ENCODE measurements around the gene CPEB3. TPM values are rescaled to one million over a fixed set of nuclear protein-coding genes. Genes with fewer than 3 reads are reported as not detected.

CPEB3 gene
- total and polyA plus RNA-seq, 2 experiments from 2014 or later, result 5.0 to 8.3 TPM

DNA sequence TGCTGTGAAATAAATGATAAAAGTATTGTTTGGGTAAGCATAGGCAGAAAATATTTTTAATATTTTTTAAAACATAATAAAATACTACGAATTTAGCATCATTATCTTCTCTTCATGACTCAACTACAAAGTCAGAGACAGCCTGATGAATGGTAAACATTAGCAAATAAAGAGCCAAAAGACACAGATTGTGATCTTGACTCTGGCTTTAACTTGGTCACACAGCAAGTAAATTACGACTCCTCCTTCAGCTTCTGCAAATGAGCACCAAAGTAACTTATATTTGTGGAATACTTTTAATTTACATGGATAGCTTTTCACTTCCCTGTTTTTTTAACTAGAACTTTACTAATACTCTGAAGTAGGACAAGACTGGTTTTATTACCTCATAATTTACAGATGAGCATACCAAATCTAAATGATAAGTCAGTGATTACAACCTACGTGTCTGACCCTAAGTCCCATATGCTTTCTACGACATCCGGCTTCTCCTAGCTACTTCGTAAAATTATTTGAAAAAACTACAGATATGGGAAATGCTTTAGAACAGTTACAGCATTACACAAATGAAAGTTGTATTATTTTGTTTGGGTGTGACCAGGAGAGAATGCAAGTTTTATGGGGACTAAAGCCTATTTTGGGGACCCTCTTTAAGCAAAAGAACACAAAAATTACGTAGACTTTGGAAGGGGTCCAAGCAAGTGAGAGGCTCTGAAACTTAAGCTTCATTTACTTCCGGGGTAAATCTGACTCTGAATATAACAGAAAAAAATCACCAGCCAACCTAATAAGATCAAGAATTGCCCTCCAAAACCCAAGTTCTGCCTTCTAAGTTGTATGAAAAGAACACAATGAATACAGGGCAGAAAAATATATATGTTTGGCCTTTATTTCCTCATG, 133.8 kb downstream of the CPEB3 start:
- no peak overlapping the region for H3K4me3 ChIP-seq
- no peaks in the 10 kb centered on the region for H3K9me3 ChIP-seq (ENCODE audit: low read depth)
- TF ChIP-seq, protein P1, sequence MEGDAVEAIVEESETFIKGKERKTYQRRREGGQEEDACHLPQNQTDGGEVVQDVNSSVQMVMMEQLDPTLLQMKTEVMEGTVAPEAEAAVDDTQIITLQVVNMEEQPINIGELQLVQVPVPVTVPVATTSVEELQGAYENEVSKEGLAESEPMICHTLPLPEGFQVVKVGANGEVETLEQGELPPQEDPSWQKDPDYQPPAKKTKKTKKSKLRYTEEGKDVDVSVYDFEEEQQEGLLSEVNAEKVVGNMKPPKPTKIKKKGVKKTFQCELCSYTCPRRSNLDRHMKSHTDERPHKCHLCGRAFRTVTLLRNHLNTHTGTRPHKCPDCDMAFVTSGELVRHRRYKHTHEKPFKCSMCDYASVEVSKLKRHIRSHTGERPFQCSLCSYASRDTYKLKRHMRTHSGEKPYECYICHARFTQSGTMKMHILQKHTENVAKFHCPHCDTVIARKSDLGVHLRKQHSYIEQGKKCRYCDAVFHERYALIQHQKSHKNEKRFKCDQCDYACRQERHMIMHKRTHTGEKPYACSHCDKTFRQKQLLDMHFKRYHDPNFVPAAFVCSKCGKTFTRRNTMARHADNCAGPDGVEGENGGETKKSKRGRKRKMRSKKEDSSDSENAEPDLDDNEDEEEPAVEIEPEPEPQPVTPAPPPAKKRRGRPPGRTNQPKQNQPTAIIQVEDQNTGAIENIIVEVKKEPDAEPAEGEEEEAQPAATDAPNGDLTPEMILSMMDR (IDR thresholded peaks at IDR 0.05; ENCODE audit: low read depth, low read length), result no peak
- H3K4me1 ChIP-seq (ENCODE audit: low read depth), result peaks cover 6% of the 10 kb centered on the region
- no peaks in the 10 kb centered on the region for H3K27me3 ChIP-seq
- H3K27ac ChIP-seq, result no peak overlapping the region
- DNase-seq (ENCODE audit: low read depth in 1 of 2, low spot score in 1 of 2), result peak in 1 of 2 donors; percentile 38
- H3K36me3 ChIP-seq, result no peaks in the 10 kb centered on the region

GRCh38 chr10:92150823-92151222, 140.1 kb downstream of the CPEB3 start:
- Histone ChIP-seq H3K4me1 (ENCODE audit: low read depth) (peaks cover 2% of the 10 kb centered on the region), H3K27ac (no peak overlapping the region), H3K4me3 (no peak overlapping the region), H3K27me3 (no peaks in the 10 kb centered on the region), H3K9me3 (ENCODE audit: low read depth) (no peaks in the 10 kb centered on the region), H3K36me3 (no peaks in the 10 kb centered on the region)
- no peak for DNase-seq (ENCODE audit: low read depth in 1 of 2, low spot score in 1 of 2)
- TF ChIP-seq, protein P1 (IDR thresholded peaks at IDR 0.05; ENCODE audit: low read depth, low read length), result no peak

DNA sequence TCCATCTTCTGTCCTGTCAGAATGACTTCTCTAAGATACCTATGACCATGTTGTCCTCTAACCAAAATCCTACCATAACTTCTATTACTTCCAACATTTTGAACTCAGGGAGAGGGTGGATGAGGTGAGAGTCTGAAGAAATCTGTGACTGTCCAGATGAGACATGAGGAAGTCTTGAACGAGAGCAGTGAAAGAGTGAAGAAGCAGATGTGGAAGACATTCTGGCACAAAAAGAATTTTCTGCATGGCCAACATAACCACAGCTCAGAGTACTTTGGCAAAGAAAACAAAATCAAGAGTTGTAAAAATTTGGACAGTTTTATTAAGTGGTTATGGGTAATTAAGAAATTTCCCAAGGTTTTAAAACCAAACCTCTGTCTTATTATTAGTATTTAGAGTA, 141.6 kb downstream of the CPEB3 start:
- TF ChIP-seq, protein P1 (IDR thresholded peaks at IDR 0.05; ENCODE audit: low read depth, low read length), result no peak
- H3K4me1 ChIP-seq (ENCODE audit: low read depth), result peaks cover 5% of the 10 kb centered on the region
- H3K9me3 ChIP-seq (ENCODE audit: low read depth), result no peaks in the 10 kb centered on the region
- no peak for DNase-seq (ENCODE audit: low read depth in 1 of 2, low spot score in 1 of 2)
- H3K27ac ChIP-seq, result no peak overlapping the region
- no peak overlapping the region for H3K4me3 ChIP-seq
- H3K36me3 ChIP-seq, result no peaks in the 10 kb centered on the region
- H3K27me3 ChIP-seq, result no peaks in the 10 kb centered on the region

GRCh38 chr10:92146781-92147180, 144.1 kb downstream of the CPEB3 start:
- H3K27me3 ChIP-seq, result no peaks in the 10 kb centered on the region
- H3K27ac ChIP-seq, result no peak overlapping the region
- DNase-seq (ENCODE audit: low read depth in 1 of 2, low spot score in 1 of 2), result no peak
- peaks cover 4% of the 10 kb centered on the region for H3K36me3 ChIP-seq
- H3K4me1 ChIP-seq (ENCODE audit: low read depth), result peaks cover 15% of the 10 kb centered on the region
- H3K4me3 ChIP-seq, result no peak overlapping the region
- no peaks in the 10 kb centered on the region for H3K9me3 ChIP-seq (ENCODE audit: low read depth)
- TF ChIP-seq, protein P1 (IDR thresholded peaks at IDR 0.05; ENCODE audit: low read depth, low read length), result no peak

DNA sequence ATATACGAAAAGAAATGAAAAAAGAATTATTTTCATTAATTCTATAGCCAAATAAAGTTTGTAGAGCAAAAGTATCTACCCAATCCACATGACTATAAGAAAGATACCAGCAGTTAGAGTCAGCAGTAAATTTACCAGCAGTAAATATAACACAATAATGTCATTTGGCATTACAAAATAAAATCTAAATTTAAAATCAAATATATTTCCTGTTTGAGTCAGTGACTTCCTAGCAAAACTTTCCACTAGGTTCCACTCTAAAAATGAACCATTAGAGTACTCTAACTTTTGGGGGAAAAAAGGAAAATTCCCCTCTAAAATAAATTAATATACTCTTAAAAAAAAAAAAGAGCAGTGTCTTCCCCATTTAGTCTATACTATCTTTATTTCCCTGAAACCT, 144.8 kb downstream of the CPEB3 start:
- peaks cover 4% of the 10 kb centered on the region for H3K36me3 ChIP-seq
- H3K4me3 ChIP-seq, result no peak overlapping the region
- H3K27me3 ChIP-seq, result no peaks in the 10 kb centered on the region
- H3K27ac ChIP-seq, result no peak overlapping the region
- TF ChIP-seq, protein P1 (IDR thresholded peaks at IDR 0.05; ENCODE audit: low read depth, low read length), result no peak
- no peaks in the 10 kb centered on the region for H3K9me3 ChIP-seq (ENCODE audit: low read depth)
- H3K4me1 ChIP-seq (ENCODE audit: low read depth), result peaks cover 15% of the 10 kb centered on the region
- DNase-seq (ENCODE audit: low read depth in 1 of 2, low spot score in 1 of 2), result no peak
